Measurements from ENCODE around the gene TEDDM1. TPM values are rescaled to one million over a fixed set of nuclear protein-coding genes. Genes with fewer than 3 reads are reported as not detected.

Gene TEDDM1
- total RNA-seq, 1 donor from 2014 or later = not detected

GRCh38 chr1:182391362-182392049, 9.0 kb downstream of the TEDDM1 start, which contains the start of gene GLUL:
Gene GLUL (minus strand): TSS chr1:182391790. CDS start chr1:182388737, 3,053 bp downstream.
- Histone ChIP-seq H3K36me3 (ENCODE audit: control insufficient read depth in 3 of 3, insufficient read depth in 3 of 3, low read length in 3 of 3) (peaks cover 23 to 35% (median 32%) of the 10 kb centered on the region in 3 donors), H3K4me1 (ENCODE audit: control insufficient read depth in 3 of 3, insufficient read depth in 3 of 3, low read length in 3 of 3) (peaks cover 19 to 42% (median 27%) of the 10 kb centered on the region in 3 donors), H3K4me3 (ENCODE audit: low read length in 3 of 3) (peak within 1 kb of the TSS; percentile 92 to 94 (median 92)), H3K9me3 (ENCODE audit: control insufficient read depth in 3 of 3, low read length in 3 of 3) (no peaks in the 10 kb centered on the region), H3K9ac (ENCODE audit: low read depth in 1 of 3, low read length in 3 of 3) (peak within 1 kb of the TSS; percentile 89 to 97 (median 95)), H3K27ac (ENCODE audit: low read depth, low read length) (peak within 1 kb of the TSS; percentile 97), H3K27me3 (ENCODE audit: control insufficient read depth in 3 of 3, insufficient read depth in 3 of 3, low read length in 3 of 3) (no peaks in the 10 kb centered on the region)

GRCh38 chr1:182391028-182391361, 9.5 kb downstream of the TEDDM1 start:
- Histone ChIP-seq H3K27ac (ENCODE audit: low read depth, low read length) (peak overlapping the region; percentile 97), H3K27me3 (ENCODE audit: control insufficient read depth in 3 of 3, insufficient read depth in 3 of 3, low read length in 3 of 3) (no peaks in the 10 kb centered on the region), H3K36me3 (ENCODE audit: control insufficient read depth in 3 of 3, insufficient read depth in 3 of 3, low read length in 3 of 3) (peaks cover 28 to 40% (median 37%) of the 10 kb centered on the region in 3 donors), H3K4me1 (ENCODE audit: control insufficient read depth in 3 of 3, insufficient read depth in 3 of 3, low read length in 3 of 3) (peaks cover 19 to 45% (median 23%) of the 10 kb centered on the region in 3 donors), H3K9me3 (ENCODE audit: control insufficient read depth in 3 of 3, low read length in 3 of 3) (no peaks in the 10 kb centered on the region), H3K9ac (ENCODE audit: low read depth in 1 of 3, low read length in 3 of 3) (peak overlapping the region; percentile 86 to 97 (median 95)), H3K4me3 (ENCODE audit: low read length in 3 of 3) (peak overlapping the region; percentile 92 to 94 (median 92))

GRCh38 chr1:182389619-182390047, 10.8 kb downstream of the TEDDM1 start:
- peaks cover 42 to 53% (median 49%) of the 10 kb centered on the region in 3 donors for H3K36me3 ChIP-seq (ENCODE audit: control insufficient read depth in 3 of 3, insufficient read depth in 3 of 3, low read length in 3 of 3)
- peaks cover 19 to 48% (median 31%) of the 10 kb centered on the region in 3 donors for H3K4me1 ChIP-seq (ENCODE audit: control insufficient read depth in 3 of 3, insufficient read depth in 3 of 3, low read length in 3 of 3)
- H3K9me3 ChIP-seq (ENCODE audit: control insufficient read depth in 3 of 3, low read length in 3 of 3) = no peaks in the 10 kb centered on the region
- H3K4me3 ChIP-seq (ENCODE audit: low read length in 3 of 3) = peak overlapping the region; percentile 92 to 94 (median 92)
- H3K27ac ChIP-seq (ENCODE audit: low read depth, low read length) = peak overlapping the region; percentile 97
- no peaks in the 10 kb centered on the region for H3K27me3 ChIP-seq (ENCODE audit: control insufficient read depth in 3 of 3, insufficient read depth in 3 of 3, low read length in 3 of 3)
- peak overlapping the region; percentile 89 to 97 (median 95) for H3K9ac ChIP-seq (ENCODE audit: low read depth in 1 of 3, low read length in 3 of 3)

GRCh38 chr1:182388392-182389134, 11.9 kb downstream of the TEDDM1 start:
- H3K27ac ChIP-seq (ENCODE audit: low read depth, low read length) = peak overlapping the region; percentile 97
- H3K36me3 ChIP-seq (ENCODE audit: control insufficient read depth in 3 of 3, insufficient read depth in 3 of 3, low read length in 3 of 3) = peaks cover 52 to 64% (median 59%) of the 10 kb centered on the region in 3 donors
- H3K9ac ChIP-seq (ENCODE audit: low read depth in 1 of 3, low read length in 3 of 3) = peak overlapping the region; percentile 60 to 97 (median 95)
- no peaks in the 10 kb centered on the region for H3K27me3 ChIP-seq (ENCODE audit: control insufficient read depth in 3 of 3, insufficient read depth in 3 of 3, low read length in 3 of 3)
- H3K9me3 ChIP-seq (ENCODE audit: control insufficient read depth in 3 of 3, low read length in 3 of 3) = no peaks in the 10 kb centered on the region
- H3K4me3 ChIP-seq (ENCODE audit: low read length in 3 of 3) = peak overlapping the region; percentile 92 to 94 (median 92)
- peaks cover 19 to 48% (median 31%) of the 10 kb centered on the region in 3 donors for H3K4me1 ChIP-seq (ENCODE audit: control insufficient read depth in 3 of 3, insufficient read depth in 3 of 3, low read length in 3 of 3)

GRCh38 chr1:182387566-182387965, 12.9 kb downstream of the TEDDM1 start:
- Histone ChIP-seq H3K27ac (ENCODE audit: low read depth, low read length) (no peak overlapping the region), H3K36me3 (ENCODE audit: control insufficient read depth in 3 of 3, insufficient read depth in 3 of 3, low read length in 3 of 3) (peaks cover 61 to 70% (median 64%) of the 10 kb centered on the region in 3 donors), H3K9ac (ENCODE audit: low read depth in 1 of 3, low read length in 3 of 3) (no peak overlapping the region), H3K9me3 (ENCODE audit: control insufficient read depth in 3 of 3, low read length in 3 of 3) (no peaks in the 10 kb centered on the region), H3K4me3 (ENCODE audit: low read length in 3 of 3) (no peak overlapping the region), H3K27me3 (ENCODE audit: control insufficient read depth in 3 of 3, insufficient read depth in 3 of 3, low read length in 3 of 3) (no peaks in the 10 kb centered on the region), H3K4me1 (ENCODE audit: control insufficient read depth in 3 of 3, insufficient read depth in 3 of 3, low read length in 3 of 3) (peaks cover 19 to 42% (median 29%) of the 10 kb centered on the region in 3 donors)

- H3K9me3 ChIP-seq (ENCODE audit: control insufficient read depth in 3 of 3, low read length in 3 of 3) = no peaks in the 10 kb centered on the region
- H3K9ac ChIP-seq (ENCODE audit: low read depth in 1 of 3, low read length in 3 of 3) = no peak overlapping the region
- no peak overlapping the region for H3K4me3 ChIP-seq (ENCODE audit: low read length in 3 of 3)
- peaks cover 19 to 42% (median 25%) of the 10 kb centered on the region in 3 donors for H3K4me1 ChIP-seq (ENCODE audit: control insufficient read depth in 3 of 3, insufficient read depth in 3 of 3, low read length in 3 of 3)
- H3K27ac ChIP-seq (ENCODE audit: low read depth, low read length) = peak overlapping the region; percentile 7
- no peaks in the 10 kb centered on the region for H3K27me3 ChIP-seq (ENCODE audit: control insufficient read depth in 3 of 3, insufficient read depth in 3 of 3, low read length in 3 of 3)
- peaks cover 67 to 76% (median 70%) of the 10 kb centered on the region in 3 donors for H3K36me3 ChIP-seq (ENCODE audit: control insufficient read depth in 3 of 3, insufficient read depth in 3 of 3, low read length in 3 of 3)
Measured at GRCh38 chr1:182386980-182387379, 13.5 kb downstream of the TEDDM1 start.

GRCh38 chr1:182385885-182386853, 14.3 kb downstream of the TEDDM1 start:
- peak overlapping the region; percentile 7 for H3K27ac ChIP-seq (ENCODE audit: low read depth, low read length)
- no peak overlapping the region for H3K9ac ChIP-seq (ENCODE audit: low read depth in 1 of 3, low read length in 3 of 3)
- peaks cover 19 to 42% (median 25%) of the 10 kb centered on the region in 3 donors for H3K4me1 ChIP-seq (ENCODE audit: control insufficient read depth in 3 of 3, insufficient read depth in 3 of 3, low read length in 3 of 3)
- H3K27me3 ChIP-seq (ENCODE audit: control insufficient read depth in 3 of 3, insufficient read depth in 3 of 3, low read length in 3 of 3) = no peaks in the 10 kb centered on the region
- H3K36me3 ChIP-seq (ENCODE audit: control insufficient read depth in 3 of 3, insufficient read depth in 3 of 3, low read length in 3 of 3) = peaks cover 72 to 76% (median 74%) of the 10 kb centered on the region in 3 donors
- H3K9me3 ChIP-seq (ENCODE audit: control insufficient read depth in 3 of 3, low read length in 3 of 3) = no peaks in the 10 kb centered on the region
- no peak overlapping the region for H3K4me3 ChIP-seq (ENCODE audit: low read length in 3 of 3)

GRCh38 chr1:182384387-182384960, 16.0 kb downstream of the TEDDM1 start:
- Histone ChIP-seq H3K36me3 (ENCODE audit: control insufficient read depth in 3 of 3, insufficient read depth in 3 of 3, low read length in 3 of 3) (peaks cover 62 to 71% (median 65%) of the 10 kb centered on the region in 3 donors), H3K27me3 (ENCODE audit: control insufficient read depth in 3 of 3, insufficient read depth in 3 of 3, low read length in 3 of 3) (no peaks in the 10 kb centered on the region)

GRCh38 chr1:182383934-182384333, 16.5 kb downstream of the TEDDM1 start:
- Histone ChIP-seq H3K4me3 (ENCODE audit: low read length in 3 of 3) (no peak overlapping the region), H3K27me3 (ENCODE audit: control insufficient read depth in 3 of 3, insufficient read depth in 3 of 3, low read length in 3 of 3) (no peaks in the 10 kb centered on the region), H3K36me3 (ENCODE audit: control insufficient read depth in 3 of 3, insufficient read depth in 3 of 3, low read length in 3 of 3) (peaks cover 61 to 71% (median 62%) of the 10 kb centered on the region in 3 donors), H3K4me1 (ENCODE audit: control insufficient read depth in 3 of 3, insufficient read depth in 3 of 3, low read length in 3 of 3) (peaks cover 15 to 34% (median 24%) of the 10 kb centered on the region in 3 donors), H3K9ac (ENCODE audit: low read depth in 1 of 3, low read length in 3 of 3) (no peak overlapping the region), H3K9me3 (ENCODE audit: control insufficient read depth in 3 of 3, low read length in 3 of 3) (no peaks in the 10 kb centered on the region), H3K27ac (ENCODE audit: low read depth, low read length) (no peak overlapping the region)

More at GRCh38 chr1:182384387-182384960, 16.0 kb downstream of the TEDDM1 start:
- Histone ChIP-seq H3K9ac (ENCODE audit: low read depth in 1 of 3, low read length in 3 of 3) (no peak overlapping the region), H3K9me3 (ENCODE audit: control insufficient read depth in 3 of 3, low read length in 3 of 3) (no peaks in the 10 kb centered on the region), H3K4me1 (ENCODE audit: control insufficient read depth in 3 of 3, insufficient read depth in 3 of 3, low read length in 3 of 3) (peaks cover 16 to 36% (median 25%) of the 10 kb centered on the region in 3 donors), H3K4me3 (ENCODE audit: low read length in 3 of 3) (no peak overlapping the region), H3K27ac (ENCODE audit: low read depth, low read length) (no peak overlapping the region)
